ENCODE results near the gene ABO.
"Not testable (repeated sequence)": the region's sequence is repeated elsewhere in the genome, so short reads cannot be mapped to it uniquely, and the experiment has no call there.

ABO gene

GRCh38 chr9:133275105-133276000, at the start of gene ABO:
Gene ABO (minus strand): TSS chr9:133275201.
- no peak for DNase-seq (ENCODE audit: low read depth)

GRCh38 chr9:133323991-133324703, 49.1 kb upstream of the ABO start:
- DNase-seq (ENCODE audit: low read depth) = no peak

GRCh38 chr9:133323211-133323610, 48.2 kb upstream of the ABO start:
- DNase-seq (ENCODE audit: low read depth) = no peak

- DNase-seq (ENCODE audit: low read depth) = no peak
Measured at GRCh38 chr9:133322701-133323100, 47.7 kb upstream of the ABO start.

GRCh38 chr9:133321411-133321935, 46.5 kb upstream of the ABO start:
- DNase-seq (ENCODE audit: low read depth) = no peak

- no peak for DNase-seq (ENCODE audit: low read depth)
Measured at GRCh38 chr9:133320421-133320881, 45.5 kb upstream of the ABO start.

- DNase-seq (ENCODE audit: low read depth) = not testable (repeated sequence)
Measured at GRCh38 chr9:133317551-133317950, 42.5 kb upstream of the ABO start.

- DNase-seq (ENCODE audit: low read depth) = no peak
Measured at GRCh38 chr9:133315997-133316396, 41.0 kb upstream of the ABO start.

- DNase-seq (ENCODE audit: low read depth) = no peak
Measured at GRCh38 chr9:133309608-133310007, 34.6 kb upstream of the ABO start.

GRCh38 chr9:133307301-133307700, 32.3 kb upstream of the ABO start:
- DNase-seq (ENCODE audit: low read depth) = no peak

GRCh38 chr9:133306242-133307204, 31.5 kb upstream of the ABO start:
- DNase-seq (ENCODE audit: low read depth) = no peak

- no peak for DNase-seq (ENCODE audit: low read depth)
Measured at GRCh38 chr9:133305731-133306130, 30.7 kb upstream of the ABO start.

GRCh38 chr9:133304477-133305377, 29.7 kb upstream of the ABO start:
- no peak for DNase-seq (ENCODE audit: low read depth)

- DNase-seq (ENCODE audit: low read depth) = no peak
Measured at GRCh38 chr9:133304158-133304470, 29.1 kb upstream of the ABO start.

GRCh38 chr9:133303266-133304157, 28.5 kb upstream of the ABO start:
- no peak for DNase-seq (ENCODE audit: low read depth)

GRCh38 chr9:133301253-133302230, 26.5 kb upstream of the ABO start:
- DNase-seq (ENCODE audit: low read depth) = no peak

GRCh38 chr9:133299996-133300395, 25.0 kb upstream of the ABO start:
- not testable (repeated sequence) for DNase-seq (ENCODE audit: low read depth)

- no peak for DNase-seq (ENCODE audit: low read depth)
Measured at GRCh38 chr9:133294257-133294656, 19.3 kb upstream of the ABO start.

Data from stimulated activated CD8-positive, alpha-beta memory T cell treated with anti-CD3 and anti-CD28 coated beads, Interleukin-12 subunit alpha, Interleukin-12 subunit beta, amount 100 ng/mL, for 1 hour (primary cell).